AG10803 (cell line): Measurements from ENCODE around the gene ANP32A.

Experiments used
- DNase-seq: peaks from one replicate; pipeline ENCODE4 v3.0.0; 2010; ENCODE audit warnings: low read depth
- H3K4me3 ChIP-seq: 2 replicates; pipeline ENCODE4 v1.5.1; 2011; ENCODE audit warnings: mild to moderate bottlenecking, low read length, control low read depth
- TF ChIP-seq, protein P1 (sequence below): conservative IDR thresholded peaks from 2 replicates; pipeline ENCODE4 v1.5.1; 2011; ENCODE audit warnings: mild to moderate bottlenecking, low read length, control low read depth, inconsistent platforms

The ANP32A gene

DNA sequence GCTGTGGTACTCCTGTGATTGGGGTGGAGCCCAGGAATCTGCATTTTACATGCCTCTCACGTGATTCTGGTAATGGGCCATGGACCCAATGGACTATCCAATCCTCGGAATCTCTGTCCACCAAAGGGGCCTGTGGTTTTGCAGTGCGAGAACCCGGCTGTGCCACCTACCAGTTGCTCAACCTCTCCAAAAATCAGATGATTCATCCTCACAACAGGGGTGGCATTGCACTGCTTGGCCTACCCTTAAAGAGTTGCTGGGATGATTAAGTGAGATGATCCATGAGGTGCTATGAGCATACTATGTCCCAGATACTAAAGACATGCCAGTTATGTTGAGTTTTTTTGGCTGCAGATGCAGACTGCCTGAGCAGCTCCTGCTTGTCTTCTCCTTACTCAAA lies 5.1 kb downstream of the ANP32A start:
- H3K4me3 ChIP-seq: no peak overlapping the region
- TF ChIP-seq, protein P1, sequence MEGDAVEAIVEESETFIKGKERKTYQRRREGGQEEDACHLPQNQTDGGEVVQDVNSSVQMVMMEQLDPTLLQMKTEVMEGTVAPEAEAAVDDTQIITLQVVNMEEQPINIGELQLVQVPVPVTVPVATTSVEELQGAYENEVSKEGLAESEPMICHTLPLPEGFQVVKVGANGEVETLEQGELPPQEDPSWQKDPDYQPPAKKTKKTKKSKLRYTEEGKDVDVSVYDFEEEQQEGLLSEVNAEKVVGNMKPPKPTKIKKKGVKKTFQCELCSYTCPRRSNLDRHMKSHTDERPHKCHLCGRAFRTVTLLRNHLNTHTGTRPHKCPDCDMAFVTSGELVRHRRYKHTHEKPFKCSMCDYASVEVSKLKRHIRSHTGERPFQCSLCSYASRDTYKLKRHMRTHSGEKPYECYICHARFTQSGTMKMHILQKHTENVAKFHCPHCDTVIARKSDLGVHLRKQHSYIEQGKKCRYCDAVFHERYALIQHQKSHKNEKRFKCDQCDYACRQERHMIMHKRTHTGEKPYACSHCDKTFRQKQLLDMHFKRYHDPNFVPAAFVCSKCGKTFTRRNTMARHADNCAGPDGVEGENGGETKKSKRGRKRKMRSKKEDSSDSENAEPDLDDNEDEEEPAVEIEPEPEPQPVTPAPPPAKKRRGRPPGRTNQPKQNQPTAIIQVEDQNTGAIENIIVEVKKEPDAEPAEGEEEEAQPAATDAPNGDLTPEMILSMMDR: no peak
- DNase-seq: peak; percentile 44

DNA sequence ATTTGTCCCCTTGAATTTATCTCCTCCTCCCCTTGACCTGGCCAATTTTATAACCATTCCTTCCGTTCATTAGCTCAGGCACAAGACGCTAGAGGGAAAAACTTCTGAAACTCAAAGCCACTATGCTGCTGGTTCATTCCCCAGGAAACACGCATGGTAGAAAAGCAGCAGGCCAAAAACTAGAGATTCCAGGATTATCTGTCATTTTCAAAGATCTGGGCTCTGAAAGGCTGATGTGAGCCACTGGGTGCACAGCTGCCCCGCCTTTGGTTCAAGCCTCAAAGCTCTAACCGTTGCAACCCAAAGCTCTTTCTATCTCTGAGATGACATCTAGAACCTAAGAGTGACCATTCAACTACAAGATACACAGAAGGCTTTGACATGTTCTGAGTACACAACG lies 6.1 kb downstream of the ANP32A start:
- H3K4me3 ChIP-seq: no peak overlapping the region
- no peak for DNase-seq
- TF ChIP-seq, protein P1: no peak

DNA sequence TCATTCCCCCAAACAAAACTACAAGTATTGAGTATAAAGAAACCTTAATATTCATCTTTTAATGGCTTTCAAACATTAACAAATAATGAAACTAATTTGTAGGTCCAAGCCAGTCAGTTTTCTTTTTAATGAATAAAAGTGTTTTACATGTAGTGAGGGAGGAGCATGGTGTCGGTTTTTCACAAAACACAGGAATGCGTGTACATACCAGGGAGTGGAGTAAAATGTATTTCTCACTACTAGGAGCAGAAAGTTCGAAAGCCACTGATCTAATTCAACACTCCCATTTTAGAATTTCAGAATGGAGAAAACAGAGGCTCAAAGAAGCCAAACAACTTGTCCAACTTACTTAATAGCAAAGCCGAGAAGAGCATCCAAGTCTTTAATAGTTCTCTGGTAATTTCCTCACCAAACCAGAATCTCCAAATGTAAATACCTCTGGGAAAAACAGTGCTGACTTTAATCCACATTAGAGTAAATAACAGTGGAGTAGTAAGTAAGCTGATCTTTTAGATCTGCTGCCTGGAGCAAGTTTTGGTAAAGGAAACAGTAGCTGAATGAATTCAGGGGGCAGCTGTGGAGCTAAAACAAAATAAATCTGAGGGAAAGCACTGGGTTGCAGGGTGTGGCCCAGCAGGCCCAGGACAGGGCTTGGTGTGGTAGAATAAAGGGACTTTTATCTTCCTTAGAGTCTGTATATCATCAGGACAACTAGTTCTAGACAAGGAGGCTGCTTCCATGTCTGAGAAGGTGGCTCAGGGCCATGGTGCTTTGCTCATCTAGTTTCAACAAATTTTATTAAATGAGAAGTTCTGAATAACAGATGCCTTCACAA lies 7.9 kb downstream of the ANP32A start:
- DNase-seq: peak; percentile 65
- TF ChIP-seq, protein P1: no peak
- H3K4me3 ChIP-seq: no peak overlapping the region; the same call in 1 of the 2 replicates

DNA sequence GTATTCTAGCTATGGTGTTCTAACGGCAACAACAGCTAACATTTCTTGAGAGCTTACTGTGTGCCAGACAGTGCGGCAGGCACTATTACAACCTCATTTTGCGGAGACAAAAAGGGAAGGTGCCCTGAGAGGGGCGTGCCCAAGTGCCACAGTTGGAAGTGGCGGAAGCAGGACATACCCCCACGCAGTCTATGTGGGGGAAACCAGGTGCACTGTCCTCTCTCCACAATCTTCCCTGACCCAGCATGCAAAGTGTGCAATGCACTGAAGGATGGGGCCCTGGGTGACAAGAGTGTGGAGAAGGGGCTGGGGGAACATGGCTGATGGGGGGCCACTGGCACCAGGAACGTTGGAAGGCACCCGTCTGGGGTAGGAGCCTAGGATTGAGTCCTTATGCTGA lies 8.6 kb downstream of the ANP32A start:
- TF ChIP-seq, protein P1: no peak
- no peak for DNase-seq
- H3K4me3 ChIP-seq: no peak overlapping the region

DNA sequence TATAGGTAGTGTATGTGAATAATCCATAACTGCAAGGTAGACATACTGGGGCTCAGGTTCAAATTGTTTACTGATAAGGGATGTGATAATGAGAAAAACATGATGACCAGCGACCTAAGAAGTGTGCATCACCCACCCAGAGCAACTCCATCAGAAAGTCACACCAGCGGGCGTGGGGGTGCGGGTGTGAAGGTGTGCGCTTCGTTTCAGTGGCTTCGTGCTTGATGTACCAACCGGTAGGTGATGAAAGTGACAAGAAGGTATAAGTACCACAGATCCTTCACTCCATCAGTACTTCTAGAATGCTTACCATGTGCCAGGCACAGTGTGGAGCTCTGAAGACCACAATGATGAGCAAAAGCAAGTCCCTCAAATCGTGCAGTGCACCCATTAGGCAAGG lies 11.2 kb downstream of the ANP32A start:
- DNase-seq: no peak
- no peak overlapping the region for H3K4me3 ChIP-seq
- TF ChIP-seq, protein P1: no peak

DNA sequence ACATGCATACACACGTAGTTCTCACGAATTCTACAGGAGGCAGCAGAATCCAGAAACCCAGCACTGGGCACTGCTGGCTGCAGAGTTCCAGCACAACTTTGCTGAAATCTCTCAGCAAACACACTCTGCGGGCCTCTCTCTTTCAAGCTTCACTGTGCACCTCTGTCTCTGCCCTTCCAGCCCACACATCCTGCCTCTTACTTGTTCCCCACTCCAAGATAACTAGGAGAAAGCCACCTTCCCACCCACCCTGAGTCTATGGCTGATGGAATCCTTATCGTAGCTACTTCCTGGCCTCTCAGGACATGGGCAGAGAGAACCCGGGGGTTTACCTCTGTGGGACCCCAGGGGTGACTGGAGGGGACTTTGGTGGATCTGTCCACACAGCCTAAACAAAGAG lies 11.9 kb downstream of the ANP32A start:
- DNase-seq: no peak
- H3K4me3 ChIP-seq: no peak overlapping the region
- TF ChIP-seq, protein P1: no peak

DNA sequence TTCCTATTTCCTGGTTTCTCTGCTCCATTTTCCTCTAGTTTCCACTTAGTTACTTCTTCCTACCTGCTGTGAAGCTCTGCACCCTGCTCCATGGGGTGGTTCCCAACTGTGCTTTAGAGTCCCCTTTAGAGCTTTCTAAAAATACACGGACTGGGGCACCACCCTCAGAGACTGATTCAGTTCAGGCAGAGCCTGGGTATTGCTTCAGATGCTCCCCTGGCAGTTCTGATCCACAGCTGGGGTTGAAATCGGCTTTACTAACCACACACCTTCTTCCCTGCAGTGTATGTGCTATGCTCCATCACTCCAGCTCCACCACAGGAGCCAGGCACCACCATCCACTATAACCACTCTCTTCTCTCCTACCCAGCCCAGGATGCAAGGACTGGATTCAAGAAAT lies 12.6 kb downstream of the ANP32A start:
- no peak for DNase-seq
- TF ChIP-seq, protein P1: no peak
- no peak overlapping the region for H3K4me3 ChIP-seq
